Measurements from ENCODE around the gene SMYD3.

SMYD3 gene

DNA sequence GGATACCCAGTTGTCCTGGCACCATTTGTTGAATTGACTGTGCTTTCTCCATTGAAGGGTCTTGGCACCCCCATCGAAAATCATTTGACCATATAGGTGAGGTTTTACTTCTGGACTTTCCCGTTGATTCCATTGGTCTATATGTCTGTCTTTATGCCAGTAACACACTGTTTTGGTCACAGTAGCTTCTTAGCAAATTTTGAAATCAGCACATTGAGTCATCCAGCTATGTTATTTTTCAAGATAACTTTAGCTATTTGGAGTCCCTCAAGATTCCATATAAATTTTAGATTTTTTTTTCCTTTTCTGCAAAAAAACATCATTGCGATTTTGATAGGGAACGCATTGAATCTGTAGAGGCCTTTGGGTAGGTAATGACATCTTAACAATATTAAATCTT is 235.6 kb downstream of the SMYD3 start:
- TF ChIP-seq, protein P1, sequence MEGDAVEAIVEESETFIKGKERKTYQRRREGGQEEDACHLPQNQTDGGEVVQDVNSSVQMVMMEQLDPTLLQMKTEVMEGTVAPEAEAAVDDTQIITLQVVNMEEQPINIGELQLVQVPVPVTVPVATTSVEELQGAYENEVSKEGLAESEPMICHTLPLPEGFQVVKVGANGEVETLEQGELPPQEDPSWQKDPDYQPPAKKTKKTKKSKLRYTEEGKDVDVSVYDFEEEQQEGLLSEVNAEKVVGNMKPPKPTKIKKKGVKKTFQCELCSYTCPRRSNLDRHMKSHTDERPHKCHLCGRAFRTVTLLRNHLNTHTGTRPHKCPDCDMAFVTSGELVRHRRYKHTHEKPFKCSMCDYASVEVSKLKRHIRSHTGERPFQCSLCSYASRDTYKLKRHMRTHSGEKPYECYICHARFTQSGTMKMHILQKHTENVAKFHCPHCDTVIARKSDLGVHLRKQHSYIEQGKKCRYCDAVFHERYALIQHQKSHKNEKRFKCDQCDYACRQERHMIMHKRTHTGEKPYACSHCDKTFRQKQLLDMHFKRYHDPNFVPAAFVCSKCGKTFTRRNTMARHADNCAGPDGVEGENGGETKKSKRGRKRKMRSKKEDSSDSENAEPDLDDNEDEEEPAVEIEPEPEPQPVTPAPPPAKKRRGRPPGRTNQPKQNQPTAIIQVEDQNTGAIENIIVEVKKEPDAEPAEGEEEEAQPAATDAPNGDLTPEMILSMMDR (conservative IDR thresholded peaks at IDR 0.05): no peak
- no peak for TF ChIP-seq ZFX (IDR thresholded peaks at IDR 0.05)

DNA sequence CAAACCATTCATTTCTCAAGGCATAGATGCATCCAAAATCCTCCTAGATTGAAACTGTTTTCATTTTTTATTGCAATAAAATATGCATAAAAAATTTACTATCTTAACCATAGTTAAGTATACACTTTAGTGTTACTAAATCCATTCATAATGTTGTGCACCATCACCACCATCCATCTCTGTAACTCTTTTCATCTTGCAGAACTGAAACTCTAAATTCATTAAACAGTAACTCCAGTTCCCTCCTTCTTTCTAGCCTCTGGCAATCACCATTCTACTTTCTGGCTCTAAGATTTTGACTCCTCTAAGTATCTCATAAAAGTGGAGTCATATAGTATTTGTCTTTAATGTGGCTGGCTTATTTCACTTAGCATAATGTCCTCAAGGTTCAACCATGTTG is 236.8 kb downstream of the SMYD3 start:
- TF ChIP-seq, protein P1 (conservative IDR thresholded peaks at IDR 0.05): no peak
- TF ChIP-seq ZFX (IDR thresholded peaks at IDR 0.05): no peak
- no peak overlapping the region for H3K27ac ChIP-seq

More for the DNA sequence above, 235.6 kb downstream of the SMYD3 start:
- no peak overlapping the region for H3K27ac ChIP-seq

DNA sequence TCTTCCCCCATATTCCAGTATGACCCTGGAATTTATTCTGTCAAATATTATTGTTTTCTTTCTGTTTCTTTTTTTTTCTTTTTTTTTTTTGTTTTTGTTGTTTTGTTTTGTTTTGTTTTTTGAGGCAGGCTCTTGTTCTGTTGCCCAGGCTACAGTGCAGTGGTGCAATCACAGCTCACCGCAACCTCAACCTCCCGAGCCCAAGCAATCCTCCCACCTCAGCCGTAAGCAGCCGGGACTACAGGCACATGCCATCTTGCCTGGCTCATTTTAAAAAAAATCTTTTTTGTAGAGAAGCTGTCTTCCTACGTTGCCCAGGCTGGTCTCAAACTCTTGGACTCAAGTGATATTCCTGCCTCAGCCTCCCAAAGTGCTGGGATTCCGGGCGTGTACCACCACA is 237.6 kb downstream of the SMYD3 start:
- no peak overlapping the region for H3K27ac ChIP-seq
- TF ChIP-seq, protein P1 (conservative IDR thresholded peaks at IDR 0.05): no peak

DNA sequence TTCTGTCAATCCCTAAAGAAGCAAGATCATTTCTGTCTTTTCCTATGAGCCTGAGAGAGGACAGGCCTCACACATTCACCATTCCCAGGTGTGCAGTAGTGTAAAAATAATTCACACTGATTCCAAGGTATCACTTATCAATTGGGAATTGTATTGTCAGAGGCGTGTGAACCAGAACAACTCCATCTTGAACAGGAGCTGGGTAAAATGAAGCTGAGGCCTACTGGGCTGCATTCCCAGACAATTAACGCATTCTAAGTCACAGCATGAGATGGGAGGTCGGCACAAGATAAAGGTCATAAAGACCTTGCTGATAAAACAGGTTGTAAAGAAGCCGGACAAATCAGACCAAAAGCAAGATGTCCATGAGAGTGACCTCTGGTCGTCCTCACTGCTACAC is 239.2 kb downstream of the SMYD3 start:
- H3K27ac ChIP-seq: no peak overlapping the region
- TF ChIP-seq, protein P1 (conservative IDR thresholded peaks at IDR 0.05): no peak
- TF ChIP-seq ZFX (IDR thresholded peaks at IDR 0.05): no peak

DNA sequence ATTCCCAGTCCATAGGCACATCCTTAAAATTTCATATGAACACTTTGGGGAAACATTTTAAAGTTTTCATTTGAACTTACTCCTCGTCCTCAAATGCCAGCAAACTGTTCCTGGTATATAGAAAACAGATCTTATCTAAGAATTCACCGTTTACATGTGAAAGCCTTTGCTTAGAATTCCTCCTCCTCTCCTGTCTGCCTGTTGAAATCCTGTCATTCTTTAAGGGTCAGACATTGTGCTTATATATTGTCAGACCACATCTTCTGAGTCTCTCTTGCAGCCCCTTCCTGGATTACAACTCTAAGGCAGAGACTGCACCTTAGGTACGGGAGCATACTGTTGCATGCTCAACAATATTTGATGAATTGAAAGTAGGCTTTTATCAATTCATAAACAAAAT is 239.7 kb downstream of the SMYD3 start:
- no peak for TF ChIP-seq ZFX (IDR thresholded peaks at IDR 0.05)
- TF ChIP-seq, protein P1 (conservative IDR thresholded peaks at IDR 0.05): no peak
- no peak overlapping the region for H3K27ac ChIP-seq

DNA sequence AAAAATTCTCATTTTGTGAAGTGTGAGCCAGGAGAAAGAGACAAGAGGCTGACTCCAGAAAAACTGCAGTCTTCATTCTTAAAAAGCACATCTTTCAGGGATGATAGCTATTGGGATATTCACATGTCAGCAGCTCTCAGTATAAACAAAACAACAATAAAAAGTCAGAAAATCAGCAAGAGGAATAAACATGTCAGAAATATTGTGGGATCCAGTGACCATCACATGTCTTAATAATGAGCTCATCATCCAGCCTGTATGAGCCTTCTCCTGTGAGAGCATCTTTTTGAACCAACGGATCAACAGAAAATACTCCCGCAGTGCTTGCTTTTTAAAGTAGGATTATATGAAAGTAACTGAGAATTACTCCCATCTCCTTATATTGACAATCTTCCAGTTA is 241.6 kb downstream of the SMYD3 start:
- H3K27ac ChIP-seq: no peak overlapping the region
- TF ChIP-seq, protein P1 (conservative IDR thresholded peaks at IDR 0.05): no peak
- no peak for TF ChIP-seq ZFX (IDR thresholded peaks at IDR 0.05)

DNA sequence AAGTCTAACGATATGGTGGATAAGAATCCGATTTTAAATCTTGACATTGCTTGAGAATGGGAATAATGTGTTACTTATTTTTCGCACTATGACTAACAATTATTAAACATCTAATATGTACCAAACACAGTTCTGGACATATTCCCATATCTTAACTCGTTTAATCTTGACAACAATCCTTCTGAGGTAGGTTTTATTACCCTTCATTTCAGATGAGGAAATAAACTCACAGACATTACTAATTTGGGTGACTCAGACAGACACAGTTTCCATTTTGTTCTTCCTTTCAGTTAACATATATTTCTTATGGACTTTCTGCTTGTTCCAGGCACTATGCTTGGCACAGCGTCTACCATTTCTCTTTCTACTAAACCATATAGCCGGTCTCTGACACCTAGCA is 244.8 kb downstream of the SMYD3 start:
- no peak for TF ChIP-seq ZFX (IDR thresholded peaks at IDR 0.05)
- TF ChIP-seq, protein P1 (conservative IDR thresholded peaks at IDR 0.05): no peak

More for the DNA sequence above, 244.8 kb downstream of the SMYD3 start:
- no peak overlapping the region for H3K27ac ChIP-seq

Data from C4-2B (cell line).